ENCODE measurements around the gene TNXB.

GRCh38 chr6:32046450-32047083, 62.6 kb downstream of the TNXB start:
- TF ChIP-seq CTCF (IDR thresholded peaks at IDR 0.05): no peak
- no peak for TF ChIP-seq POLR2A (IDR thresholded peaks at IDR 0.05)
